HS-5 (cell line): ENCODE measurements around the gene NME7.

Experiments
- DNase-seq: peaks from one replicate; pipeline ENCODE4 v3.0.0-alpha.2; 2012; ENCODE audit warnings: low read depth

The NME7 gene

GRCh38 chr1:169106095-169106920 lies 261.3 kb downstream of the NME7 start, which contains the start of gene ATP1B1:
Gene ATP1B1 (plus strand): TSS chr1:169106690. CDS start chr1:169106830, 140 bp downstream.
- no peak for DNase-seq

GRCh38 chr1:169105434-169106094 lies 262.0 kb downstream of the NME7 start:
- no peak for DNase-seq

- no peak for DNase-seq
Measured at GRCh38 chr1:169105087-169105433, 262.5 kb downstream of the NME7 start.

GRCh38 chr1:169103480-169103893 lies 264.1 kb downstream of the NME7 start:
- no peak for DNase-seq

- DNase-seq: no peak
Measured at GRCh38 chr1:169103002-169103401, 264.6 kb downstream of the NME7 start.

- DNase-seq: no peak
Measured at GRCh38 chr1:169102567-169102966, 265.0 kb downstream of the NME7 start.

GRCh38 chr1:169100651-169101088 lies 266.9 kb downstream of the NME7 start:
- no peak for DNase-seq

GRCh38 chr1:169100208-169100607 lies 267.4 kb downstream of the NME7 start:
- DNase-seq: no peak

- DNase-seq: no peak
Measured at GRCh38 chr1:169099561-169099960, 268.0 kb downstream of the NME7 start.

GRCh38 chr1:169098380-169098779 lies 269.2 kb downstream of the NME7 start:
- DNase-seq: no peak

GRCh38 chr1:169094897-169095569 lies 272.6 kb downstream of the NME7 start:
- no peak for DNase-seq

- no peak for DNase-seq
Measured at GRCh38 chr1:169092399-169092798, 275.2 kb downstream of the NME7 start.

- no peak for DNase-seq
Measured at GRCh38 chr1:169091480-169091941, 276.1 kb downstream of the NME7 start.

GRCh38 chr1:169090900-169091311 lies 276.7 kb downstream of the NME7 start:
- no peak for DNase-seq

- no peak for DNase-seq
Measured at GRCh38 chr1:169090308-169090899, 277.2 kb downstream of the NME7 start.

GRCh38 chr1:169089776-169090175 lies 277.8 kb downstream of the NME7 start:
- DNase-seq: no peak

GRCh38 chr1:169087876-169088275 lies 279.7 kb downstream of the NME7 start:
- no peak for DNase-seq

- DNase-seq: no peak
Measured at GRCh38 chr1:169086603-169087455, 280.8 kb downstream of the NME7 start.

GRCh38 chr1:169085911-169086310 lies 281.7 kb downstream of the NME7 start:
- DNase-seq: no peak
